Globus pallidus (tissue), 1 donor: ENCODE measurements around the gene PIP4K2C.
"Not testable (repeated sequence)": the region's sequence is repeated elsewhere in the genome, so short reads cannot be mapped to it uniquely, and the experiment has no call there.

Source experiments
- DNase-seq: peaks from one replicate; pipeline ENCODE4 v3.0.0-alpha.2; 2015; ENCODE audit warnings: low spot score

The PIP4K2C gene

GRCh38 chr12:57585156-57585555, 5.8 kb upstream of the PIP4K2C start:
- DNase-seq, result no peak

- no peak for DNase-seq
Measured at GRCh38 chr12:57586128-57586527, 4.9 kb upstream of the PIP4K2C start.

- no peak for DNase-seq
Measured at GRCh38 chr12:57586832-57587429, 4.1 kb upstream of the PIP4K2C start.

- not testable (repeated sequence) for DNase-seq
Measured at GRCh38 chr12:57588951-57589610, 1.9 kb upstream of the PIP4K2C start.

- no peak for DNase-seq
Measured at GRCh38 chr12:57590479-57590863, 521 bp upstream of the PIP4K2C start.

- DNase-seq, result no peak
Measured at GRCh38 chr12:57591782-57592325, 862 bp downstream of the PIP4K2C start.

GRCh38 chr12:57592551-57593165, 1.7 kb downstream of the PIP4K2C start:
- DNase-seq, result no peak

GRCh38 chr12:57593187-57593586, 2.2 kb downstream of the PIP4K2C start:
- no peak for DNase-seq

- no peak for DNase-seq
Measured at GRCh38 chr12:57600395-57600794, 9.4 kb downstream of the PIP4K2C start.

- DNase-seq, result no peak
Measured at GRCh38 chr12:57602544-57602943, 11.6 kb downstream of the PIP4K2C start.

GRCh38 chr12:57603324-57603723, 12.3 kb downstream of the PIP4K2C start:
- DNase-seq, result no peak

- peak; percentile 45 for DNase-seq
Measured at GRCh38 chr12:57603815-57604453, 12.9 kb downstream of the PIP4K2C start.

GRCh38 chr12:57604454-57604991, 13.5 kb downstream of the PIP4K2C start, which contains the start of gene DTX3:
Gene DTX3, plus strand, starts transcription at chr12:57604824. Its CDS starts 1,694 bp downstream, at chr12:57606518.
- peak; percentile 73 for DNase-seq

- DNase-seq, result peak; percentile 33
Measured at GRCh38 chr12:57604992-57605810, 14.2 kb downstream of the PIP4K2C start.

- DNase-seq, result no peak
Measured at GRCh38 chr12:57605811-57606311, 14.9 kb downstream of the PIP4K2C start.

GRCh38 chr12:57606399-57606798, 15.4 kb downstream of the PIP4K2C start:
- no peak for DNase-seq

GRCh38 chr12:57606821-57607220, 15.8 kb downstream of the PIP4K2C start:
- DNase-seq, result no peak

- no peak for DNase-seq
Measured at GRCh38 chr12:57607958-57608663, 17.1 kb downstream of the PIP4K2C start.

GRCh38 chr12:57609101-57609780, 18.2 kb downstream of the PIP4K2C start:
- DNase-seq, result no peak
